Vagina (tissue), 2 donors: ENCODE measurements around the gene GPD1L. TPM values are rescaled to one million over a fixed set of nuclear protein-coding genes. Genes with fewer than 3 reads are reported as not detected.
A peak's percentile ranks its signal among the peaks of the same experiment; 100 is the strongest.

Experiments
- DNase-seq, 2 donors: peaks; one replicate each; pipeline ENCODE4 v3.0.0-alpha.2; 2017; ENCODE audit errors: extremely low spot score in 2 of 2
- H3K27ac ChIP-seq: fragments of 200-600 bp; sonication (generic); one replicate; pipeline ENCODE4 v1.5.1; 2019
- H3K27me3 ChIP-seq: fragments of 200-600 bp; sonication (generic); one replicate; pipeline ENCODE4 v1.5.1; 2019
- H3K36me3 ChIP-seq, 2 donors: fragments of 200-600 bp; sonication (generic); one replicate each; pipeline ENCODE4 v1.5.1; 2017 to 2019
- H3K4me1 ChIP-seq: fragments of 200-600 bp; sonication (generic); one replicate; pipeline ENCODE4 v1.5.1; 2019
- H3K4me3 ChIP-seq, 2 donors: fragments of 200-600 bp; sonication (generic); 1 replicate in 1 of 2; 2 replicates in 1 of 2; pipeline ENCODE4 v1.5.1; 2016 to 2019
- H3K9me3 ChIP-seq: fragments of 200-600 bp; sonication (generic); one replicate; pipeline ENCODE4 v1.5.1; 2019
- CTCF ChIP-seq, 3 experiments: fragments of 450-650 bp in 2 of 3; fragments of 200-600 bp in 1 of 3; sonication (generic) in 1 of 3; IDR thresholded peaks; one replicate each; pipeline ENCODE4 v1.5.1; 2017 to 2019; ENCODE audit warnings: antibody characterized with exemption in 3 of 3, mild to moderate bottlenecking in 2 of 3, moderate library complexity in 2 of 3
- POLR2A ChIP-seq, 2 donors: fragments of 450-650 bp; IDR thresholded peaks; one replicate each; pipeline ENCODE4 v1.6.1; 2017; ENCODE audit warnings: antibody characterized with exemption in 2 of 2, mild to moderate bottlenecking in 2 of 2, moderate library complexity in 2 of 2
- POLR2AphosphoS5 ChIP-seq, 2 donors: sonication (generic); formaldehyde crosslinking; IDR thresholded peaks; one replicate each; pipeline ENCODE4 v1.9.0; 2017; ENCODE audit warnings: antibody characterized with exemption in 2 of 2, mild to moderate bottlenecking in 2 of 2, low read depth in 1 of 2; ENCODE audit not compliant: insufficient read depth in 1 of 2
- intact Hi-C: fragments of 100-400 bp; cut with DNase I; formaldehyde crosslinking; loops from one replicate; pipeline ENCODE4 v1.15.1; 2023
- total RNA-seq: library from RNA; depleted of rRNA; stranded (reverse); fragments of >200 nt; gene quantifications from one replicate; pipeline ENCODE4 v1.2.3, GENCODE V29; 2016

GPD1L gene
- total RNA-seq, 1 donor from 2014 or later = 57.5 TPM

- no peak overlapping the region for H3K27ac ChIP-seq
- H3K9me3 ChIP-seq = no peaks in the 10 kb centered on the region
- TF ChIP-seq CTCF (IDR thresholded peaks at IDR 0.05) (peak; percentile 63 to 84 (median 81)), POLR2AphosphoS5 (IDR thresholded peaks at IDR 0.05; ENCODE audit: insufficient read depth in 1 of 2, low read depth in 1 of 2) (no peak), POLR2A (IDR thresholded peaks at IDR 0.05) (no peak)
- H3K4me3 ChIP-seq = no peak overlapping the region
- DNase-seq = no peak
- no peaks in the 10 kb centered on the region for H3K27me3 ChIP-seq
- intact Hi-C loops = loop anchor here (2.0 kb wide), 1 partner anchor 125 kb away; no protein-coding TSS in a partner anchor
- H3K36me3 ChIP-seq = no peaks in the 10 kb centered on the region
- no peaks in the 10 kb centered on the region for H3K4me1 ChIP-seq
Measured at GRCh38 chr3:32143849-32144757, 37.7 kb downstream of the GPD1L start.

DNA sequence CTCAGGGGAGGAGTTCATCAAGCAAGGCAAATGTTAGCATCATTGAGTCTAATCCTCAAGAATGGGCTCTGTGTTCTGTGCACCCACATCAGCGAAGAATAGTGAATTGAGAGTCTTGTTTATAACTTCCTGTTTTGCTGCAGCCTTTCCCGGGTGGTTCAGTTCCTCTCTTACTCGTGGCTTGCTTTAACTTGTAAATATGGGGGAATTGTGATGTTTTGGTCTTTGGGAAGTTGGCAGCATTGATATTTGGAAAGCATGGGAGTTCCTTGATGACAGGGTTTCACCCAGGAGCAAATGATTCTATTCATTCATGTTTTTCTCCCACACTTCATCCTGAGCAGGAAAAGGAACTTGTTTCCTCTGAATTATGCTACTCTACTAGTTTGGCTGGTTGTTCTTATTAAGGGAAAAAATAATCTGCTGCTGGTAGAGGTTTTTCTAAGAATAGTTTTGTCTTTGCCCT lies 40.4 kb downstream of the GPD1L start:
- intact Hi-C loops = no loop called here
- DNase-seq = no peak
- Histone ChIP-seq H3K36me3 (peaks cover 0 to 11% of the 10 kb centered on the region in 2 donors), H3K4me1 (no peaks in the 10 kb centered on the region), H3K4me3 (no peak overlapping the region), H3K27me3 (no peaks in the 10 kb centered on the region), H3K9me3 (no peaks in the 10 kb centered on the region), H3K27ac (no peak overlapping the region)
- no peak for TF ChIP-seq POLR2A (IDR thresholded peaks at IDR 0.05)
- TF ChIP-seq POLR2AphosphoS5 (IDR thresholded peaks at IDR 0.05; ENCODE audit: insufficient read depth in 1 of 2, low read depth in 1 of 2) = no peak
- no peak for TF ChIP-seq CTCF (IDR thresholded peaks at IDR 0.05)

- DNase-seq = no peak
- TF ChIP-seq CTCF (IDR thresholded peaks at IDR 0.05) = no peak
- no peak for TF ChIP-seq POLR2AphosphoS5 (IDR thresholded peaks at IDR 0.05; ENCODE audit: insufficient read depth in 1 of 2, low read depth in 1 of 2)
- TF ChIP-seq POLR2A (IDR thresholded peaks at IDR 0.05) = no peak
- Histone ChIP-seq H3K4me1 (no peaks in the 10 kb centered on the region), H3K27me3 (no peaks in the 10 kb centered on the region), H3K4me3 (no peak overlapping the region), H3K9me3 (no peaks in the 10 kb centered on the region), H3K27ac (no peak overlapping the region), H3K36me3 (peaks cover 0 to 11% of the 10 kb centered on the region in 2 donors)
- intact Hi-C loops = no loop called here
Measured at GRCh38 chr3:32147509-32147908, 41.1 kb downstream of the GPD1L start.

DNA sequence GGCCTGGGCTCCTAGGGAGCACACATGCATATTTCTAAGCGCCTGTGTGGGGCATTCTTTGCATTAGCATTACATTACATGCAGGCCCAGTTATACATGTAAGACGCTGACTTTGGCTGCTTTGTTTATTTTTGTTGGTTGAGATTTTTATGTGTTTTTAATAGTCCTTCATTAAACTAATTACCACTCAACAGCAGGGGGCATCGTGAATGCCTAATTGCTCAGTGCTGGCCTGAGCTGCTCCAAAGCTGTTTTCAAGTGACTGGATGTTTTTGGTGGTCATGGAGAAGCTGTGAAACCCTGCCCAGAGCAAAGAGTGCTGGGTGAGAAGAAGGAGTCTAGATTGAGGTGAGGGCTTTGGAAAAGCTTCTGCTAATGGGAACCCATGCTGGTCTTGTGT lies 41.5 kb downstream of the GPD1L start:
- DNase-seq = no peak
- no peak overlapping the region for H3K4me3 ChIP-seq
- H3K27ac ChIP-seq = no peak overlapping the region
- TF ChIP-seq CTCF (IDR thresholded peaks at IDR 0.05) = no peak
- TF ChIP-seq POLR2A (IDR thresholded peaks at IDR 0.05) = no peak
- TF ChIP-seq POLR2AphosphoS5 (IDR thresholded peaks at IDR 0.05; ENCODE audit: insufficient read depth in 1 of 2, low read depth in 1 of 2) = no peak
- H3K27me3 ChIP-seq = no peaks in the 10 kb centered on the region
- no peaks in the 10 kb centered on the region for H3K9me3 ChIP-seq
- H3K4me1 ChIP-seq = no peaks in the 10 kb centered on the region
- intact Hi-C loops = no loop called here
- H3K36me3 ChIP-seq = peaks cover 0 to 11% of the 10 kb centered on the region in 2 donors

DNA sequence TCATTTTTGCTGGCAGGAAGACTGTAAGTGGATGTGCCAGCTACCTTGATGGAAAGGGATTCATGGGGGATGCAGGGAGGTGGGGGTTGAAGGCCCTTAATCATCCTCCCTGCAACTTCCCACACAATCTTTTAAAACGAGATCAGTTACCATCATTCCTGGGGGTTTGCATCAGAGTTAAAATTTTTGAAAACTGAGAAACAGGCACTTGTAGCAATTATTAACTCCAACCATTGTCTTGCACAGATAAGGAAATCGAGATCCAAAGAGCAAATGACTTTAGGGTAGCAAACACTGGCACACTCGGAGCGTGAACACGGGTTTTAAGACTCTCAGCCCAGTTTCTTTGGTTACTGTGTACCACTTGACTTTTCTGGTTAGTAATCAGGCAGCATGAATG lies 41.9 kb downstream of the GPD1L start:
- Histone ChIP-seq H3K27me3 (no peaks in the 10 kb centered on the region), H3K9me3 (no peaks in the 10 kb centered on the region), H3K36me3 (peaks cover 0 to 11% of the 10 kb centered on the region in 2 donors), H3K4me1 (no peaks in the 10 kb centered on the region), H3K27ac (no peak overlapping the region), H3K4me3 (no peak overlapping the region)
- no peak for DNase-seq
- TF ChIP-seq CTCF (IDR thresholded peaks at IDR 0.05) = no peak
- no peak for TF ChIP-seq POLR2A (IDR thresholded peaks at IDR 0.05)
- TF ChIP-seq POLR2AphosphoS5 (IDR thresholded peaks at IDR 0.05; ENCODE audit: insufficient read depth in 1 of 2, low read depth in 1 of 2) = no peak
- intact Hi-C loops = no loop called here
